Cardiac ventricle fibroblast (primary cell): Measurements from ENCODE around the gene ACCS. TPM values are rescaled to one million over a fixed set of nuclear protein-coding genes. Genes with fewer than 3 reads are reported as not detected.

Source experiments
- total RNA-seq: library from RNA; depleted of rRNA; stranded (reverse); fragments of >200 nt; gene quantifications from 2 replicates; pipeline ENCODE4 v1.2.3, GENCODE V29; 2015

Gene ACCS
- 7.9 and 18.2 TPM in 2 replicates for total RNA-seq

DNA sequence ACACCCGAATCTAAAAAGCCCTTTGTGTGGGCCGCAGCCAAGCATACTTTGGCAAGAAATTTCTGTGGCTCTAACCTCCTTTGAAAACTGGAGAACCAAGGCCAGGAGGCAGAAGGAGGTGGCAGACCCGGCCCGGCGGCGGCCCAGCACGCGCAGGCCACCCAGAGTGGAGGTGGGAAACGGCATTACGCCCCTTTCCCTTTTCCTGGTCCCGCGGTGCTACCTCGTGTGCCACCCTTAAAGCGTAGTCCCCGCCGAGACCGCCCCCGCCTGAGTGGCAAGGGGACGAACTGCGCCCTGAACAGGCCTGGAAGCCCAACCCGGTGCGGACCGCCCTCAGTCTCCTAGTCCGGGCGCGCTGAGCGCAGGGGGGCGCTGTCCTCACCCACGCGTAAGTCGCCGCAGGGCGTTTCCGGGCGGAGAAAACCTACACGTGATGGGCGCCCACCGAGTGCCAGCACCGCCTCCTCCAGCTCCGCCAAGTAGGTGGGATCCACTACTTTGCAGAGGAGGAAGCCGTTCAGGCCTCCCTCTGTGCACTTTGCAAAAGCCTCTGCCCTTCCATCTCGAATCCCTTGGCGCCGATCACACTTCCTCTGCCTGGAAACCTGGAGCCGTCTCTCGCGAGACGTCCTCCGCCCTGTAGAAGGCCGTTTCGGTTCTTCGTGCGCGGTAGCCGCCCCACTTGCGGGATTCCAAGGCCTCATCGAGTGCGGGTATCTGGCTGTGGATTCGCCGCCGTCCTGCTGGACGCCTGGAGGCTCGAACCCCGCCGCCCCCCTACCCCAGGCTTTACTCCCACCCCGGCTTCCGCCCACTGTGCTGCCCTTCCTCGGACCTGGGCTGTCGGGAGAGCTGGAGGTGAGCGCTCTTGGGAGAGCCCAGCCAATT lies at the start of gene ACCS:
Gene ACCS (plus strand): TSS at position 430 of the 891 bp plus-strand sequence. CDS start 1,358 bp downstream, outside the sequence.

DNA sequence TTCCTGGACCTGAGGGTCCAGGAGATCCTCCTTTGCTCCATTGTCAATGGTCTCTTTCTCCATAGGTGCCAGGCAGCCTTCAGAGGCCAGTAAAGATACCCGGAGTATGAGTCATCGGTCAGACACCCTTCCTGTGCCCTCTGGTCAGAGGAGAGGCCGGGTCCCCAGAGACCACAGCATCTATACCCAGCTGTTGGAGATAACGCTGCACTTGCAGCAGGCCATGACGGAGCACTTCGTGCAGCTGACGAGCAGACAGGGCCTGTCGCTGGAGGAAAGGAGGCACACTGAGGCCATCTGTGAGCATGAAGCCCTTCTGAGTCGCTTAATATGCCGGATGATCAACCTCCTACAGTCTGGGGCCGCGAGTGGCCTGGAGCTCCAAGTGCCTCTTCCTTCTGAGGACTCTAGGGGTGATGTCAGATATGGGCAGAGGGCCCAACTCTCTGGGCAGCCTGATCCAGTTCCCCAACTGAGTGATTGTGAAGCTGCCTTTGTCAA lies 18.1 kb upstream of the ACCS start, which contains the start of gene ACCSL:
Gene ACCSL (plus strand): TSS at position 51 of the 501 bp plus-strand sequence. CDS start 56 bp downstream, at position 107.

GRCh38 chr11:44095506-44096359 lies 29.7 kb downstream of the ACCS start, which contains the start of gene EXT2:
TSS of gene EXT2 (plus strand) at chr11:44095678. CDS start at chr11:44107713, 12,035 bp downstream.

Other genes with a start within 250 kb of the ACCS start
- 24.4 and 31.1 TPM in 2 replicates for gene ALKBH3, start 185.4 kb upstream of the ACCS start, total RNA-seq
- gene C11orf96, start 123.6 kb upstream of the ACCS start, total RNA-seq, result 13.5 and 13.7 TPM in 2 replicates
- gene ACCSL, start 18.3 kb upstream of the ACCS start, total RNA-seq, result not detected in 2 replicates
- 67.8 and 71.8 TPM in 2 replicates for gene EXT2, start 29.4 kb downstream of the ACCS start, total RNA-seq
- 0.05 TPM in 1 of 2 replicates, not detected in the other for gene ALX4, start 243.9 kb downstream of the ACCS start, total RNA-seq